CD4-positive, alpha-beta T cell treated with Interleukin-6 for 4 hours (primary cell): Measurements from ENCODE around the gene SLX9.

Experiments used
- DNase-seq: peaks from one replicate; pipeline ENCODE4 v3.0.0-alpha.2; 2020; ENCODE audit warnings: mixed read lengths

The SLX9 gene

GRCh38 chr21:44939532-44940115, at the start of gene SLX9:
SLX9 (plus strand) TSS chr21:44940029; CDS start chr21:44940058, 29 bp downstream.
- DNase-seq: peak; percentile 82

- no peak for DNase-seq
Observed at GRCh38 chr21:44890338-44890931, 49.4 kb upstream of the SLX9 start.

GRCh38 chr21:44890961-44891541, 48.8 kb upstream of the SLX9 start:
- DNase-seq: no peak

GRCh38 chr21:44891631-44892031, 48.2 kb upstream of the SLX9 start:
- no peak for DNase-seq

- DNase-seq: no peak
Observed at GRCh38 chr21:44892095-44892494, 47.7 kb upstream of the SLX9 start.

GRCh38 chr21:44892536-44893277, 47.1 kb upstream of the SLX9 start:
- peak; percentile 89 for DNase-seq

GRCh38 chr21:44893278-44893556, 46.6 kb upstream of the SLX9 start:
- no peak for DNase-seq

GRCh38 chr21:44893948-44894656, 45.7 kb upstream of the SLX9 start:
- no peak for DNase-seq

- DNase-seq: no peak
Observed at GRCh38 chr21:44894687-44895302, 45.0 kb upstream of the SLX9 start.

- no peak for DNase-seq
Observed at GRCh38 chr21:44895859-44896258, 44.0 kb upstream of the SLX9 start.

GRCh38 chr21:44896561-44897286, 43.1 kb upstream of the SLX9 start:
- no peak for DNase-seq

GRCh38 chr21:44897326-44898010, 42.4 kb upstream of the SLX9 start:
- no peak for DNase-seq

- no peak for DNase-seq
Observed at GRCh38 chr21:44898011-44898488, 41.8 kb upstream of the SLX9 start.

GRCh38 chr21:44898851-44899767, 40.7 kb upstream of the SLX9 start:
- DNase-seq: no peak

GRCh38 chr21:44899768-44900558, 39.9 kb upstream of the SLX9 start:
- no peak for DNase-seq

- DNase-seq: no peak
Observed at GRCh38 chr21:44900559-44901251, 39.1 kb upstream of the SLX9 start.

- no peak for DNase-seq
Observed at GRCh38 chr21:44901391-44902074, 38.3 kb upstream of the SLX9 start.
